HUES48 (cell line): ENCODE results near the gene ESR2.

Source experiments
- H3K27ac ChIP-seq: one replicate; pipeline ENCODE4 v1.7.0; 2013; ENCODE audit warnings: low read depth, low read length, inconsistent platforms
- H3K27me3 ChIP-seq: 2 replicates; pipeline ENCODE4 v1.6.1; 2013; ENCODE audit warnings: mild to moderate bottlenecking, low read length; ENCODE audit not compliant: control insufficient read depth, insufficient read depth
- H3K36me3 ChIP-seq: 2 replicates; pipeline ENCODE4 v1.6.1; 2013; ENCODE audit warnings: low read length; ENCODE audit not compliant: control insufficient read depth, insufficient read depth
- H3K4me1 ChIP-seq: 2 replicates; pipeline ENCODE4 v1.6.1; 2013; ENCODE audit warnings: mild to moderate bottlenecking, low read length; ENCODE audit not compliant: control insufficient read depth, insufficient read depth
- H3K4me3 ChIP-seq: 2 replicates; pipeline ENCODE4 v1.5.1; 2013; ENCODE audit warnings: mild to moderate bottlenecking, low read depth, low read length
- H3K9ac ChIP-seq: 2 replicates; pipeline ENCODE4 v1.6.1; 2013; ENCODE audit warnings: mild to moderate bottlenecking, low read depth, low read length, moderate library complexity
- H3K9me3 ChIP-seq: 2 replicates; pipeline ENCODE4 v1.6.1; 2013; ENCODE audit warnings: low read length; ENCODE audit not compliant: control insufficient read depth, insufficient read depth

ESR2 gene

DNA sequence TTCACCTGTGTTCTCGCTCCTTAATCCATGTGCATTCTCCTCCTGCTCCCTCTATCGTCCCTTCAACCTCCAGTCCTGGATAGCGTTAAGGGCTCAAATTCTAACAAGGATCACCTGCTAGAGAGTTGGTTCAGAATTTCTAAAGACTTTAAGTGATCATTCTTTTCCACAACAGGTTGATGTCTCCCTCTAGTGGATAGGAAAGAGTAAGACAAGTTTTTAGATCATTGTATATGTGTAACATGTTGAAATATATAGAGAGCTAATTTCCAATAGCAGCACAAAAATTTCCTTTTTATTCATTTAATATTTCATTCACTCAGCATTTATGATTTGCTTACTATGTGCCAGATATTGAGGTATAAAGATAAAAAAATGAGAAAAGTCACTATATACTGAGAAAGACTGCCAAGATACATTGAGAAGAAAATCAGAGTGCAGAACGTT is 9.3 kb upstream of the ESR2 start:
- Histone ChIP-seq H3K9me3 (no peaks in the 10 kb centered on the region), H3K9ac (no peak overlapping the region), H3K27me3 (no peaks in the 10 kb centered on the region), H3K4me3 (no peak overlapping the region), H3K27ac (no peak overlapping the region), H3K36me3 (no peaks in the 10 kb centered on the region), H3K4me1 (no peaks in the 10 kb centered on the region)

- Histone ChIP-seq H3K27me3 (peaks cover 10% of the 10 kb centered on the region), H3K9me3 (no peaks in the 10 kb centered on the region), H3K4me3 (no peak overlapping the region), H3K4me1 (0 out of 2 replicates have a peak, but pooled peaks cover 7% of the 10 kb centered on the region), H3K27ac (no peak overlapping the region), H3K36me3 (no peaks in the 10 kb centered on the region), H3K9ac (no peak overlapping the region)
Measured at GRCh38 chr14:64298773-64299172, 4.6 kb upstream of the ESR2 start.

GRCh38 chr14:64296561-64296960 is 2.4 kb upstream of the ESR2 start:
- no peak overlapping the region for H3K9ac ChIP-seq
- H3K36me3 ChIP-seq, result no peaks in the 10 kb centered on the region
- no peaks in the 10 kb centered on the region for H3K9me3 ChIP-seq
- no peak overlapping the region for H3K4me3 ChIP-seq
- H3K4me1 ChIP-seq, result peaks cover 14% of the 10 kb centered on the region; the same call in 1 of the 2 replicates
- peaks cover 28% of the 10 kb centered on the region for H3K27me3 ChIP-seq
- no peak overlapping the region for H3K27ac ChIP-seq

- Histone ChIP-seq H3K4me3 (peak overlapping the region; percentile 69), H3K27ac (no peak overlapping the region), H3K9ac (no peak overlapping the region), H3K4me1 (peaks cover 14% of the 10 kb centered on the region; the same call in 1 of the 2 replicates), H3K9me3 (no peaks in the 10 kb centered on the region), H3K36me3 (no peaks in the 10 kb centered on the region), H3K27me3 (peaks cover 28% of the 10 kb centered on the region)
Measured at GRCh38 chr14:64294672-64295413, 672 bp upstream of the ESR2 start.

- Histone ChIP-seq H3K4me1 (peaks cover 14% of the 10 kb centered on the region; the same call in 1 of the 2 replicates), H3K27ac (no peak overlapping the region), H3K27me3 (peaks cover 28% of the 10 kb centered on the region), H3K36me3 (no peaks in the 10 kb centered on the region), H3K9me3 (no peaks in the 10 kb centered on the region), H3K4me3 (no peak overlapping the region), H3K9ac (no peak overlapping the region)
Measured at GRCh38 chr14:64292197-64292596, 2.0 kb downstream of the ESR2 start.

DNA sequence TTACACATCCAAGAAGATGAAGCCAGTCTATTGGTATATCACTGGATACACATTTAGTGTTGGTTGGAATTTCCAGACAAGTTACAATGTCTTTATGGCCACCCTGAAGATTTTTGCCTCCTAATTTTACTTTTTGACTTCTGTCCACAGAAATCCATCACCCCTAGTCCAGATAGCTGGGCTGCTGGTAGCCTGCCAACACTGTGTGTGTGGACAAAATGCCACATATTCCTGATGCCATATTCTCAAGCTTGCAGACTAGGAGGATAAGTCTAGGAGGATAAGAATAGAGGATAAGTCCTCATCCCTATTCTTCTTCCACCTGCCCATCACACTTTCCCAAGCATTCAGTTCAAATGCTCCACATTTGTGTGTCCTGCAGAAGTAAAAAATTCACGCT is 4.6 kb downstream of the ESR2 start:
- H3K27me3 ChIP-seq, result peaks cover 25% of the 10 kb centered on the region
- H3K4me1 ChIP-seq, result peaks cover 12% of the 10 kb centered on the region; the same call in 1 of the 2 replicates
- H3K9ac ChIP-seq, result no peak overlapping the region
- no peak overlapping the region for H3K4me3 ChIP-seq
- no peak overlapping the region for H3K27ac ChIP-seq
- H3K9me3 ChIP-seq, result no peaks in the 10 kb centered on the region
- H3K36me3 ChIP-seq, result no peaks in the 10 kb centered on the region

DNA sequence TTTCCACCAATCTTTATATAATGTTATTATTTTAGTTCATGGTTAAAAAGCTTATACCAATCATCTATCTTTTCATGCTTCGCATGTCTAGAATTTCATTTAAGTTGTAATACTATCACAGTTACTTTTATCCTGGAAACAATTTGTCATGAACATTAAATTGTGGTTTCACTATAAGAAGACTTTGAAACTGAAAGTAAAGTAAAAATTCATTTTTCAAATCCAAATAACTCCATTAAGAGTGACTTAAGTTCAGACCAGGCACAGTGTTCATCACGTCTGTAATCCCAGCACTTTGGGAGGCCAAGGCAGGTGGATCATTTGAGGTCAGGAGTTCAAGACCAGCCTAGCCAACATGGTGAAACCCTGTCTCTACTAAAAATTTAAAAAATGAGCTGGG is 12.4 kb downstream of the ESR2 start:
- peaks cover 13% of the 10 kb centered on the region for H3K4me1 ChIP-seq
- H3K9me3 ChIP-seq, result no peaks in the 10 kb centered on the region
- no peaks in the 10 kb centered on the region for H3K27me3 ChIP-seq
- no peaks in the 10 kb centered on the region for H3K36me3 ChIP-seq
- H3K27ac ChIP-seq, result no peak overlapping the region
- H3K9ac ChIP-seq, result no peak overlapping the region
- no peak overlapping the region for H3K4me3 ChIP-seq

- Histone ChIP-seq H3K27me3 (no peaks in the 10 kb centered on the region), H3K4me1 (peaks cover 13% of the 10 kb centered on the region), H3K9ac (no peak overlapping the region), H3K27ac (no peak overlapping the region), H3K9me3 (no peaks in the 10 kb centered on the region), H3K4me3 (no peak overlapping the region), H3K36me3 (no peaks in the 10 kb centered on the region)
Measured at GRCh38 chr14:64279704-64280668, 14.2 kb downstream of the ESR2 start.

- Histone ChIP-seq H3K27ac (peak overlapping the region; percentile 43), H3K9me3 (no peaks in the 10 kb centered on the region), H3K36me3 (no peaks in the 10 kb centered on the region), H3K9ac (no peak overlapping the region), H3K4me1 (peaks cover 13% of the 10 kb centered on the region), H3K4me3 (no peak overlapping the region), H3K27me3 (no peaks in the 10 kb centered on the region)
Measured at GRCh38 chr14:64278458-64278857, 15.7 kb downstream of the ESR2 start.

GRCh38 chr14:64272019-64272418 is 22.2 kb downstream of the ESR2 start:
- Histone ChIP-seq H3K9ac (no peak overlapping the region), H3K36me3 (no peaks in the 10 kb centered on the region), H3K4me1 (no peaks in the 10 kb centered on the region), H3K27me3 (no peaks in the 10 kb centered on the region), H3K27ac (no peak overlapping the region), H3K4me3 (no peak overlapping the region), H3K9me3 (no peaks in the 10 kb centered on the region)

DNA sequence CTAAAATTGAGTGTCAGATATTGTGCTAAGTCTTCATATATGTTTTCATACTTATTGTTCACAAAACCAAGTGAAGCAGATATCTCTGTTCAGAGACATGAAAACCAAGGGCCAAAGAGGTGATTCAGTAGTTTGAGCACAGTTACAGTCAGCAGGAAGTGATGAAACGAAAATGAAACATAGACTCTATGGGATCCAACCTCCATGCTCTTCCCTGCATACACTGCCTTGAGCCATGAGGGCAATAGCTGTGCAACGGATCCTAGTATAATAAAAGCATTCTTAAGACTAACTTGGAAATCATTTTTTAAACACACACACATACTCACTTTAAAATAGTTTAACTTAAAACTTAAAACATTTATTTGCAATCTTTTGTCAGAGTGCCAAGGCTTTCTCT is 27.9 kb downstream of the ESR2 start:
- H3K36me3 ChIP-seq, result no peaks in the 10 kb centered on the region
- no peak overlapping the region for H3K4me3 ChIP-seq
- no peak overlapping the region for H3K9ac ChIP-seq
- H3K4me1 ChIP-seq, result no peaks in the 10 kb centered on the region
- no peaks in the 10 kb centered on the region for H3K9me3 ChIP-seq
- H3K27me3 ChIP-seq, result no peaks in the 10 kb centered on the region
- H3K27ac ChIP-seq, result no peak overlapping the region
